Neural cell (in vitro differentiated cells): ENCODE measurements around the gene PRTN3. TPM values are rescaled to one million over a fixed set of nuclear protein-coding genes. Genes with fewer than 3 reads are reported as not detected.

Experiments
- H2AFZ ChIP-seq: fragments of 200-600, 300-800 bp; sonication (generic), shearing (Covaris generic); 2 replicates; pipeline ENCODE4 v1.6.0; 2014; ENCODE audit warnings: low read depth, mild to moderate bottlenecking, antibody characterized with exemption, low read length, moderate library complexity
- H3F3A ChIP-seq: fragments of 200-600 bp; shearing (Covaris generic); 2 replicates; pipeline ENCODE4 v1.6.1; 2016; ENCODE audit warnings: mild to moderate bottlenecking, moderate library complexity, mixed read lengths, antibody characterized with exemption, low read length; ENCODE audit not compliant: insufficient read depth, poor library complexity, severe bottlenecking
- H3K27ac ChIP-seq: fragments of 200-600, 300-800 bp; sonication (generic), shearing (Covaris generic); 2 replicates; pipeline ENCODE4 v1.5.1; 2014; ENCODE audit warnings: mild to moderate bottlenecking, low read length, moderate library complexity
- H3K27me3 ChIP-seq: fragments of 300-800, 200-600 bp; sonication (generic), shearing (Covaris generic); 2 replicates; pipeline ENCODE4 v1.6.0; 2014; ENCODE audit warnings: mild to moderate bottlenecking, low read depth, low read length, moderate library complexity; ENCODE audit not compliant: insufficient read depth
- H3K36me3 ChIP-seq: fragments of 300-800, 200-600 bp; sonication (generic), shearing (Covaris generic); 2 replicates; pipeline ENCODE4 v1.5.1; 2014; ENCODE audit warnings: mild to moderate bottlenecking, antibody characterized with exemption, low read length, moderate library complexity; ENCODE audit not compliant: insufficient read depth
- H3K4me2 ChIP-seq: fragments of 300-800, 200-600 bp; sonication (generic), shearing (Covaris generic); 2 replicates; pipeline ENCODE4 v1.6.0; 2014; ENCODE audit warnings: mild to moderate bottlenecking, low read length
- H3K4me3 ChIP-seq: fragments of 300-800, 200-600 bp; sonication (generic), shearing (Covaris generic); 2 replicates; pipeline ENCODE4 v1.5.1; 2014; ENCODE audit warnings: mild to moderate bottlenecking, low read length, moderate library complexity
- H3K79me2 ChIP-seq: fragments of 200-600 bp; shearing (Covaris generic); replicated peaks from 2 replicates; pipeline ENCODE4 v1.6.0; 2014; ENCODE audit warnings: mild to moderate bottlenecking, low read length, moderate library complexity; ENCODE audit not compliant: insufficient read depth
- H3K9ac ChIP-seq: fragments of 300-800, 200-600 bp; sonication (generic), shearing (Covaris generic); 2 replicates; pipeline ENCODE4 v1.6.1; 2016; ENCODE audit warnings: mild to moderate bottlenecking, low read length, mixed read lengths
- H3K9me2 ChIP-seq: fragments of 200-600 bp; shearing (Covaris generic); 2 replicates; pipeline ENCODE4 v1.6.1; 2016; ENCODE audit warnings: mild to moderate bottlenecking, low read length, mixed read lengths; ENCODE audit not compliant: insufficient read depth
- H3K9me3 ChIP-seq: fragments of 200-600, 300-800 bp; sonication (generic), shearing (Covaris generic); 2 replicates; pipeline ENCODE4 v1.6.1; 2016; ENCODE audit warnings: mild to moderate bottlenecking, mixed run types, low read length, moderate library complexity, mixed read lengths
- H4K20me1 ChIP-seq: fragments of 200-600 bp; shearing (Covaris generic); 2 replicates; pipeline ENCODE4 v1.6.1; 2016; ENCODE audit warnings: mild to moderate bottlenecking, mixed run types; ENCODE audit not compliant: insufficient read depth
- EP300 ChIP-seq: fragments of 450-650 bp; conservative IDR thresholded peaks from 2 replicates; pipeline ENCODE4 v1.6.1; 2014; ENCODE audit warnings: antibody characterized with exemption, mild to moderate bottlenecking, moderate library complexity; ENCODE audit not compliant: poor library complexity, severe bottlenecking
- EZH2 ChIP-seq: fragments of 200-600, 300-800 bp; shearing (Covaris generic), sonication (generic); IDR thresholded peaks from 2 replicates; pipeline ENCODE4 v1.6.1; 2014; ENCODE audit warnings: antibody characterized with exemption, low read length, borderline replicate concordance, mild to moderate bottlenecking; ENCODE audit not compliant: insufficient read depth, poor library complexity, severe bottlenecking
- MXI1 ChIP-seq: fragments of 450-650 bp; conservative IDR thresholded peaks from 2 replicates; pipeline ENCODE4 v1.6.1; 2014; ENCODE audit warnings: antibody characterized with exemption, mild to moderate bottlenecking; ENCODE audit not compliant: poor library complexity, severe bottlenecking
- POLR2AphosphoS5 ChIP-seq: IDR thresholded peaks from 2 replicates; pipeline ENCODE4 v1.6.1; 2012
- RAD21 ChIP-seq: fragments of 450-650 bp; conservative IDR thresholded peaks from 2 replicates; pipeline ENCODE4 v1.6.1; 2014; ENCODE audit warnings: antibody characterized with exemption, mild to moderate bottlenecking, moderate library complexity
- SMC3 ChIP-seq: fragments of 450-650 bp; conservative IDR thresholded peaks from 2 replicates; pipeline ENCODE4 v1.6.1; 2014; ENCODE audit warnings: antibody characterized with exemption, mild to moderate bottlenecking, moderate library complexity; ENCODE audit not compliant: poor library complexity
- TAF1 ChIP-seq: IDR thresholded peaks from 2 replicates; pipeline ENCODE4 v1.6.1; 2012; ENCODE audit warnings: low read depth
- polyA plus RNA-seq: library from polyadenylated mRNA; depleted of rRNA; stranded (reverse); fragments of >200 nt; gene quantifications from 2 replicates; pipeline ENCODE4 v1.2.3, GENCODE V29; 2014
- TF ChIP-seq, protein P1 (sequence below): IDR thresholded peaks from 2 replicates; pipeline ENCODE4 v1.6.1; 2012; ENCODE audit warnings: borderline replicate concordance
- TF ChIP-seq, protein P2 (sequence below): fragments of 450-650 bp; IDR thresholded peaks from 2 replicates; pipeline ENCODE4 v1.5.1; 2014; ENCODE audit warnings: antibody characterized with exemption, mild to moderate bottlenecking, moderate library complexity; ENCODE audit not compliant: poor library complexity, severe bottlenecking

The PRTN3 gene
- polyA plus RNA-seq, 1 donor from 2014 or later: not detected

DNA sequence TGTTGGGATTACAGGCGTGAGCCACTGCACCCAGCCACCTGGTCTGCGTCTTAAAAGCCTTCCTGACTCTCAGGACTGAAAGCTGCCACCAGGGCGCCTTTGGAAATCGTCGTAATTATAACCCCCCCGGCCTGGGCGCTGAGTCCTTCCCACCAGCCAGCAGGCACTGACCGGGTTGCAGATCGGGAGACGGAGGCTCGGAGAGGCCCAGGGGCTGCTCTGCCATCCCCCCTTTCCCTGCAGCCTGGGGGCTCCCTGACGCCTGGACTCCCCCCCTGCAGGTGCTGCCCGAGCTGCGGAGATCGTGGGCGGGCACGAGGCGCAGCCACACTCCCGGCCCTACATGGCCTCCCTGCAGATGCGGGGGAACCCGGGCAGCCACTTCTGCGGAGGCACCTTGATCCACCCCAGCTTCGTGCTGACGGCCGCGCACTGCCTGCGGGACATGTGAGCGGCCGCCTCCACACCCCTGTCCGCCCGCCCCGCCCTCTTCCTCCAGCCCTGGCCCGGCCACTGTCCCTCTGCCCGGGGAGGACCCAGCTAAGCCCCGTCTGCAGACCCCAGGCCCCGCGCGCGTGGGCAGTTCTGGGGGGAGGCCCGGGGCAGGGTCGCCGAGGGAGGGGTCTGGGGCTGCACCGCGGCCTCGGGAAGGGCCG is 2.5 kb downstream of the PRTN3 start:
- no peaks in the 10 kb centered on the region for H3K9me3 ChIP-seq
- peak overlapping the region; percentile 38 for H3K4me3 ChIP-seq
- TF ChIP-seq, protein P1, sequence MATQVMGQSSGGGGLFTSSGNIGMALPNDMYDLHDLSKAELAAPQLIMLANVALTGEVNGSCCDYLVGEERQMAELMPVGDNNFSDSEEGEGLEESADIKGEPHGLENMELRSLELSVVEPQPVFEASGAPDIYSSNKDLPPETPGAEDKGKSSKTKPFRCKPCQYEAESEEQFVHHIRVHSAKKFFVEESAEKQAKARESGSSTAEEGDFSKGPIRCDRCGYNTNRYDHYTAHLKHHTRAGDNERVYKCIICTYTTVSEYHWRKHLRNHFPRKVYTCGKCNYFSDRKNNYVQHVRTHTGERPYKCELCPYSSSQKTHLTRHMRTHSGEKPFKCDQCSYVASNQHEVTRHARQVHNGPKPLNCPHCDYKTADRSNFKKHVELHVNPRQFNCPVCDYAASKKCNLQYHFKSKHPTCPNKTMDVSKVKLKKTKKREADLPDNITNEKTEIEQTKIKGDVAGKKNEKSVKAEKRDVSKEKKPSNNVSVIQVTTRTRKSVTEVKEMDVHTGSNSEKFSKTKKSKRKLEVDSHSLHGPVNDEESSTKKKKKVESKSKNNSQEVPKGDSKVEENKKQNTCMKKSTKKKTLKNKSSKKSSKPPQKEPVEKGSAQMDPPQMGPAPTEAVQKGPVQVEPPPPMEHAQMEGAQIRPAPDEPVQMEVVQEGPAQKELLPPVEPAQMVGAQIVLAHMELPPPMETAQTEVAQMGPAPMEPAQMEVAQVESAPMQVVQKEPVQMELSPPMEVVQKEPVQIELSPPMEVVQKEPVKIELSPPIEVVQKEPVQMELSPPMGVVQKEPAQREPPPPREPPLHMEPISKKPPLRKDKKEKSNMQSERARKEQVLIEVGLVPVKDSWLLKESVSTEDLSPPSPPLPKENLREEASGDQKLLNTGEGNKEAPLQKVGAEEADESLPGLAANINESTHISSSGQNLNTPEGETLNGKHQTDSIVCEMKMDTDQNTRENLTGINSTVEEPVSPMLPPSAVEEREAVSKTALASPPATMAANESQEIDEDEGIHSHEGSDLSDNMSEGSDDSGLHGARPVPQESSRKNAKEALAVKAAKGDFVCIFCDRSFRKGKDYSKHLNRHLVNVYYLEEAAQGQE: no peak
- no peak for TF ChIP-seq POLR2AphosphoS5
- TF ChIP-seq, protein P2, sequence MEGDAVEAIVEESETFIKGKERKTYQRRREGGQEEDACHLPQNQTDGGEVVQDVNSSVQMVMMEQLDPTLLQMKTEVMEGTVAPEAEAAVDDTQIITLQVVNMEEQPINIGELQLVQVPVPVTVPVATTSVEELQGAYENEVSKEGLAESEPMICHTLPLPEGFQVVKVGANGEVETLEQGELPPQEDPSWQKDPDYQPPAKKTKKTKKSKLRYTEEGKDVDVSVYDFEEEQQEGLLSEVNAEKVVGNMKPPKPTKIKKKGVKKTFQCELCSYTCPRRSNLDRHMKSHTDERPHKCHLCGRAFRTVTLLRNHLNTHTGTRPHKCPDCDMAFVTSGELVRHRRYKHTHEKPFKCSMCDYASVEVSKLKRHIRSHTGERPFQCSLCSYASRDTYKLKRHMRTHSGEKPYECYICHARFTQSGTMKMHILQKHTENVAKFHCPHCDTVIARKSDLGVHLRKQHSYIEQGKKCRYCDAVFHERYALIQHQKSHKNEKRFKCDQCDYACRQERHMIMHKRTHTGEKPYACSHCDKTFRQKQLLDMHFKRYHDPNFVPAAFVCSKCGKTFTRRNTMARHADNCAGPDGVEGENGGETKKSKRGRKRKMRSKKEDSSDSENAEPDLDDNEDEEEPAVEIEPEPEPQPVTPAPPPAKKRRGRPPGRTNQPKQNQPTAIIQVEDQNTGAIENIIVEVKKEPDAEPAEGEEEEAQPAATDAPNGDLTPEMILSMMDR: no peak
- no peak for TF ChIP-seq EP300
- no peak for TF ChIP-seq SMC3
- no peak for TF ChIP-seq TAF1
- no peak for TF ChIP-seq RAD21
- TF ChIP-seq EZH2: no peak
- TF ChIP-seq MXI1: no peak
- no peaks in the 10 kb centered on the region for H3K79me2 ChIP-seq
- peaks cover 15% of the 10 kb centered on the region for H3K27me3 ChIP-seq
- H3K9ac ChIP-seq: peak overlapping the region; percentile 20
- no peak overlapping the region for H3K27ac ChIP-seq
- no peak overlapping the region for H3K4me2 ChIP-seq
- H3K9me2 ChIP-seq: no peaks in the 10 kb centered on the region
- no peak overlapping the region for H2AFZ ChIP-seq
- H4K20me1 ChIP-seq: no peaks in the 10 kb centered on the region
- H3K36me3 ChIP-seq: no peaks in the 10 kb centered on the region
- H3F3A ChIP-seq: no peaks in the 10 kb centered on the region

- peak overlapping the region; percentile 38 for H3K4me3 ChIP-seq
- no peak overlapping the region for H3K9ac ChIP-seq
- H3K27ac ChIP-seq: no peak overlapping the region
- H2AFZ ChIP-seq: no peak overlapping the region
- no peaks in the 10 kb centered on the region for H3K79me2 ChIP-seq
- TF ChIP-seq, protein P1: no peak
- TF ChIP-seq EP300: no peak
- TF ChIP-seq SMC3: no peak
- no peak for TF ChIP-seq MXI1
- no peak for TF ChIP-seq POLR2AphosphoS5
- no peak for TF ChIP-seq TAF1
- TF ChIP-seq EZH2: no peak
- TF ChIP-seq, protein P2: no peak
- no peak for TF ChIP-seq RAD21
- H3F3A ChIP-seq: no peaks in the 10 kb centered on the region
- no peaks in the 10 kb centered on the region for H3K36me3 ChIP-seq
- no peaks in the 10 kb centered on the region for H3K9me2 ChIP-seq
- H3K9me3 ChIP-seq: no peaks in the 10 kb centered on the region
- H3K4me2 ChIP-seq: no peak overlapping the region
- H3K27me3 ChIP-seq: peaks cover 15% of the 10 kb centered on the region
- no peaks in the 10 kb centered on the region for H4K20me1 ChIP-seq
These were observed 3.2 kb downstream of the PRTN3 start for GRCh38 chr19:843836-844545.
